ENCODE results near the gene STARD7.

Gene STARD7

GRCh38 chr2:96152304-96153161, 56.1 kb downstream of the STARD7 start:
- no peak for DNase-seq (ENCODE audit: extremely low spot score)
- POLR2A ChIA-PET = no interaction called here
- TF ChIP-seq SUZ12 (IDR thresholded peaks at IDR 0.05) (no peak), HDGF (IDR thresholded peaks at IDR 0.05; ENCODE audit: borderline replicate concordance) (no peak), FOXA1 (IDR thresholded peaks at IDR 0.05) (no peak), SP1 (IDR thresholded peaks at IDR 0.05) (no peak), ZNF384 (IDR thresholded peaks at IDR 0.05) (no peak), BHLHE40 (IDR thresholded peaks at IDR 0.05; ENCODE audit: borderline replicate concordance) (no peak)
- CTCF ChIA-PET = interaction anchor here (0.6 to 1.4 kb wide), 2 partner anchors 22 to 959 kb away, joined by 3 to 6 read pairs; no protein-coding TSS in a partner anchor

GRCh38 chr2:96151595-96152303, 56.9 kb downstream of the STARD7 start:
- DNase-seq (ENCODE audit: extremely low spot score) = no peak
- ChIA-PET POLR2A (no interaction called here), CTCF (interaction anchor here (0.5 to 1.4 kb wide), 3 partner anchors 22 to 960 kb away, joined by 3 to 6 read pairs (median 3); no protein-coding TSS in a partner anchor)
- TF ChIP-seq L3MBTL2 (conservative IDR thresholded peaks at IDR 0.05) (no peak), FOXK2 (IDR thresholded peaks at IDR 0.05) (no peak), ELF4 (IDR thresholded peaks at IDR 0.05) (no peak), CTBP1 (IDR thresholded peaks at IDR 0.05; ENCODE audit: borderline replicate concordance) (no peak)

GRCh38 chr2:96150791-96151594, 57.6 kb downstream of the STARD7 start:
- TF ChIP-seq ELF4 (IDR thresholded peaks at IDR 0.05) (no peak), ZNF384 (IDR thresholded peaks at IDR 0.05) (no peak), BHLHE40 (IDR thresholded peaks at IDR 0.05; ENCODE audit: borderline replicate concordance) (no peak), NFRKB (IDR thresholded peaks at IDR 0.05) (no peak), HDGF (IDR thresholded peaks at IDR 0.05; ENCODE audit: borderline replicate concordance) (no peak), CTBP1 (IDR thresholded peaks at IDR 0.05; ENCODE audit: borderline replicate concordance) (no peak), ARNT (IDR thresholded peaks at IDR 0.05) (no peak), FOXM1 (IDR thresholded peaks at IDR 0.05; ENCODE audit: borderline replicate concordance) (no peak), FOXA1 (IDR thresholded peaks at IDR 0.05) (no peak), TARDBP (IDR thresholded peaks at IDR 0.05) (no peak), SUZ12 (IDR thresholded peaks at IDR 0.05) (no peak), SP1 (IDR thresholded peaks at IDR 0.05) (no peak), L3MBTL2 (conservative IDR thresholded peaks at IDR 0.05) (no peak), FOXK2 (IDR thresholded peaks at IDR 0.05) (no peak)
- ChIA-PET POLR2A (no interaction called here), CTCF (interaction anchor here (0.5 kb wide), 1 partner anchor 204 kb away, joined by 3 read pairs; no protein-coding TSS in a partner anchor)
- no peak for DNase-seq (ENCODE audit: extremely low spot score)

GRCh38 chr2:96150007-96150640, 58.5 kb downstream of the STARD7 start:
- TF ChIP-seq NFRKB (IDR thresholded peaks at IDR 0.05) (no peak), FOXK2 (IDR thresholded peaks at IDR 0.05) (no peak), PKNOX1 (IDR thresholded peaks at IDR 0.05) (no peak), BHLHE40 (IDR thresholded peaks at IDR 0.05; ENCODE audit: borderline replicate concordance) (no peak), LEF1 (IDR thresholded peaks at IDR 0.05; ENCODE audit: borderline replicate concordance) (no peak), TARDBP (IDR thresholded peaks at IDR 0.05) (no peak), FOXM1 (IDR thresholded peaks at IDR 0.05; ENCODE audit: borderline replicate concordance) (no peak), HDGF (IDR thresholded peaks at IDR 0.05; ENCODE audit: borderline replicate concordance) (no peak), ZNF384 (IDR thresholded peaks at IDR 0.05) (no peak), FOXA1 (IDR thresholded peaks at IDR 0.05) (no peak), CTBP1 (IDR thresholded peaks at IDR 0.05; ENCODE audit: borderline replicate concordance) (no peak), ARNT (IDR thresholded peaks at IDR 0.05) (no peak), SP1 (IDR thresholded peaks at IDR 0.05) (no peak), ELF4 (IDR thresholded peaks at IDR 0.05) (no peak), SUZ12 (IDR thresholded peaks at IDR 0.05) (no peak), L3MBTL2 (conservative IDR thresholded peaks at IDR 0.05) (no peak)
- DNase-seq (ENCODE audit: extremely low spot score) = no peak
- ChIA-PET CTCF (no interaction called here), POLR2A (no interaction called here)

- POLR2A ChIA-PET = no interaction called here
- CTCF ChIA-PET = interaction anchor here (0.7 to 1.2 kb wide), 3 partner anchors 9 to 32 kb away, joined by 3 read pairs; partner anchors contain the start of gene ADRA2B
- no peak for DNase-seq (ENCODE audit: extremely low spot score)
- TF ChIP-seq SUZ12 (IDR thresholded peaks at IDR 0.05) (no peak), HDGF (IDR thresholded peaks at IDR 0.05; ENCODE audit: borderline replicate concordance) (no peak), FOXA1 (IDR thresholded peaks at IDR 0.05) (no peak), FOXM1 (IDR thresholded peaks at IDR 0.05; ENCODE audit: borderline replicate concordance) (no peak), CTBP1 (IDR thresholded peaks at IDR 0.05; ENCODE audit: borderline replicate concordance) (no peak), ZNF384 (IDR thresholded peaks at IDR 0.05) (no peak), BHLHE40 (IDR thresholded peaks at IDR 0.05; ENCODE audit: borderline replicate concordance) (no peak), LEF1 (IDR thresholded peaks at IDR 0.05; ENCODE audit: borderline replicate concordance) (no peak), FOXK2 (IDR thresholded peaks at IDR 0.05) (no peak), ARNT (IDR thresholded peaks at IDR 0.05) (no peak), TARDBP (IDR thresholded peaks at IDR 0.05) (no peak), SP1 (IDR thresholded peaks at IDR 0.05) (no peak), NFRKB (IDR thresholded peaks at IDR 0.05) (no peak), L3MBTL2 (conservative IDR thresholded peaks at IDR 0.05) (no peak), PKNOX1 (IDR thresholded peaks at IDR 0.05) (no peak; the same call in 1 of the 2 replicates), ELF4 (IDR thresholded peaks at IDR 0.05) (no peak)
Observed at GRCh38 chr2:96148410-96149217, 60.0 kb downstream of the STARD7 start.
